Left renal pelvis (tissue), 4 donors: Measurements from ENCODE around the gene EN1. TPM values are rescaled to one million over a fixed set of nuclear protein-coding genes. Genes with fewer than 3 reads are reported as not detected.

ENCODE experiments used
- DNase-seq, 4 donors: peaks; one replicate each; pipeline ENCODE4 v3.0.0-alpha.2; 2013; ENCODE audit warnings: low read depth in 4 of 4, low spot score in 3 of 4
- polyA plus RNA-seq, 4 donors: library from polyadenylated mRNA; unstranded; fragments of 120-200 nt; gene quantifications; one replicate each; pipeline ENCODE4 v1.2.1, GENCODE V29; 2013; ENCODE audit not compliant: insufficient read length in 4 of 4

The EN1 gene
- polyA plus RNA-seq, 4 donors = 0.37 TPM; not detected in 3

- DNase-seq = no peak
Observed at GRCh38 chr2:118794546-118794945, 52.9 kb downstream of the EN1 start.

Other genes starting within 250 kb of the EN1 start
- 1 to 10 TPM in 1 of 4 donors, under 1 TPM in 1, not detected in 2; 0.22 to 6.2 TPM for gene MARCO, start 94.5 kb upstream of the EN1 start, polyA plus RNA-seq